GM12874 (cell line): Measurements from ENCODE around the gene DMC1.

Experiments
- CTCF ChIP-seq: IDR thresholded peaks from 2 replicates; pipeline ENCODE4 v1.5.1; 2011; ENCODE audit warnings: low read depth, mild to moderate bottlenecking, control low read depth, low read length, moderate library complexity; ENCODE audit not compliant: insufficient read depth

The DMC1 gene

GRCh38 chr22:38469306-38469781 is 100.6 kb downstream of the DMC1 start:
- no peak for TF ChIP-seq CTCF
